HTR-8/SVneo (cell line): ENCODE measurements around the gene ADAM12.
"Not testable (repeated sequence)": the region's sequence is repeated elsewhere in the genome, so short reads cannot be mapped to it uniquely, and the experiment has no call there.

Source experiments
- DNase-seq: peaks from one replicate; pipeline ENCODE4 v3.0.0; 2011; ENCODE audit warnings: low spot score, mixed read lengths; ENCODE audit not compliant: insufficient read length
- FAIRE-seq: peaks from 2 replicates; lab custom pipeline; 2011; peaks lifted over from hg19 to GRCh38; lab: Jason Lieb, UNC

The ADAM12 gene

DNA sequence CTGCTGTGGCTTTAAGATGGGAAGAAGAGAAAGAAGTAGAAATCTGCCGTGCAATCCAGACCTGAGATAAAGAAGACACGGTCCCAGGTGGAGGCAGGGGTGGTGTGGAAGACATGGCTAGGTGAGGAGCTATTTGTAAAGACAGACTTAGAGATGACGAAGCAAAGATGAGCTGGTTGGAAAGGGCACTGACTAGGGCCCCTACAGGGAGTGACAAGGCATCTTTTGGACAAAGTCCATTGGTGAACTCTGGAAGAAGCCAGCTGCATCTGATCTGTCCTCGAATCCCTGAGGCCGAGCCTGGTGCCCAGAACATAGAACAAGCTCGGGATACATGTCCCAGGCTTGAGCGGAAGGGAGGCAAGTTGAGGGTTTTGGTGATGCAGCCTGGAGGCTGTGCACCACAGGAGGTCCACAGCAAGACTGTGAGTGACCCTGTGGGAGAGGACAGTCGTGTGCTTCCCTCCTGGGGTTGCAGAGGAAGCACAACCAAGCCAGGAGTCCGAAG is 191.2 kb downstream of the ADAM12 start:
- FAIRE-seq (no peak), DNase-seq (no peak)

- FAIRE-seq (no peak), DNase-seq (no peak)
Observed at GRCh38 chr10:126196281-126196680, 192.0 kb downstream of the ADAM12 start.

DNA sequence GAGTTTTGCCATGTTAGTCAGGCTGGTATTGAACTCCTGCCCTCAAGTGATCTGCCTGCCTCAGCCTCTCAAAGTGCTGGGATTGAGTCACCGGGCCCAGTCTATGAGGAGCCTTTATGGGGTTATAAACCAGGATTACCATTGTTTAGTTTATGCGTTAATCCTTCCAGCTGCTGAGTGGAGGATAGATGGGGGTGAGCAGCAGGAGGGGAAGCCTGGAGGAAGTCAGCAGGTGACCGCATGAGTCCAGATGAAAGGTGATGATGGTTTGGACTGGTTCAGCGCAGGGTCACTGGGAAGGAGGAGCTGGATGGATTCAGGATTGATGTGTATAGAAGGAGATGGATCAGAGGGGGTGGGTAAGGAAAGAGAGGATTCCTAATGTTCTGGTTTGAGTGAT is 197.1 kb downstream of the ADAM12 start:
- DNase-seq (no peak), FAIRE-seq (no peak)

GRCh38 chr10:126188679-126189200 is 199.5 kb downstream of the ADAM12 start:
- DNase-seq (no peak), FAIRE-seq (no peak)

DNA sequence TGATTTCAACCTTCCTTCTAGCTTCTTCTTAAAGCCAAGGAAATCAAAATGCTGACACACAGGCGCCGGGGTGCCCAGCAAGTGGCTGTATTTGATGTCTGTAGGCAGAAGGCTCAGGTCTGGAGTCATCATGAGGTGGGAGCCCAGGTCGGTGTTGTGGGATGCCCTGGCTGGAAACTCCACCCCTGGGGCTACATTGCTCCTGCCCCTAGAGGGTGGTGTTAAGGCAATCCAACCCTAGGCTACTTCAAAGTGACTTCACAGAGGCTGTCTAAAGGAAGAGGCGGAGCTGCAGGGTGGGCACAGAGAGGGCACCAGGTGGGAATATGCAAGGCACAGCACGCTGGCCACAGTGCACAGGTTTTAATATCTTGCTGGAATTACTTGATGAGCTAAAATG is 200.9 kb downstream of the ADAM12 start:
- DNase-seq (no peak), FAIRE-seq (no peak)

DNA sequence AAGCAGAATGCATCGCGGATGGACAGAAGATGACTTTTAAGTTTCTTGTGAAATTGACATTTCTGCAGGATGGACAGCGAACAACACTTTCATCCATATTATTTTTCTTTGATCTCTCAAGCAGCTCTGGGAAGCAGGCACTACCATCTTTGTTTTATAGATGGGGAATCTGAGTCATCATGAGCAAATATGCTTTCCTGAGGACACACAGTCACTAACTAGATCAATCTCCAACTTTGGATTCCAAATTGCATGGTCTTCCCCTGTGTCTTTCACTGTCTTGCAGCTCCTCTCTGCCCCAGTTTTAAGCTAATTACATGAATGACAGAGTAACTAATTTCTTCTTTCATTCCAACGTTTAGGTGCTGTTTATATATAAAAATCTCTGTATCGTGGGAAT is 201.5 kb downstream of the ADAM12 start:
- DNase-seq (no peak), FAIRE-seq (no peak)

- DNase-seq: no peak
- FAIRE-seq: no peak
Observed at GRCh38 chr10:126185676-126186447, 202.4 kb downstream of the ADAM12 start.

GRCh38 chr10:126181626-126182025 is 206.7 kb downstream of the ADAM12 start:
- DNase-seq (no peak), FAIRE-seq (no peak)

GRCh38 chr10:126179637-126180036 is 208.6 kb downstream of the ADAM12 start:
- FAIRE-seq: no peak
- no peak for DNase-seq

DNA sequence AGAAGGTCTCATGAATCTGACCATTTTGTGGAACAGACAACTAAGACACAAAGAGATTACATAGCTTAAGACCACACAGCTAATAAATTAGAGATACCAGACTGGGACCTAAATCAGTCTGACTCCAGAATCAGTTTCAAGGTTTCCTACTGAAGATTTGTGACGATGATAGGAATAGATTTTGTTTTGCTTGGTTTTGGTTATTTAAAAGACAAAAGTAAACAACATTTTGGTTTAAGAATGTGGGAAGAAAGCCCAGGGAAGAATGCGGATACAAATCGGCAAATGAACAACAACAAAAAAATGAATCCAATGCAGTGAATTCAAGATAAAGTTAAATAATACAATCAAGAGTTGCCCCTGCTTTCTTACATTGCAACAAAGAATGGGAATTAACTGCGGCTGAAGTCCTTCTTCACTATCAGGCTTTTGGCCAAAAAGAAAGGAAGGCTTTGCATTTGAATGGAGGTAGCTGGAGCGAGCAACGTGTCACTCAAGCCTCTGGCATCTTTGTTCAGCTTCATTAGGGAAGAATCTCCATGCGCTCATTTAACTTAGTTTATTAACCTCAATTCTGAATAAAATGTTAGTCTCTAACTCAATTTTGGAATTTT is 210.8 kb downstream of the ADAM12 start:
- no peak for DNase-seq
- no peak for FAIRE-seq

DNA sequence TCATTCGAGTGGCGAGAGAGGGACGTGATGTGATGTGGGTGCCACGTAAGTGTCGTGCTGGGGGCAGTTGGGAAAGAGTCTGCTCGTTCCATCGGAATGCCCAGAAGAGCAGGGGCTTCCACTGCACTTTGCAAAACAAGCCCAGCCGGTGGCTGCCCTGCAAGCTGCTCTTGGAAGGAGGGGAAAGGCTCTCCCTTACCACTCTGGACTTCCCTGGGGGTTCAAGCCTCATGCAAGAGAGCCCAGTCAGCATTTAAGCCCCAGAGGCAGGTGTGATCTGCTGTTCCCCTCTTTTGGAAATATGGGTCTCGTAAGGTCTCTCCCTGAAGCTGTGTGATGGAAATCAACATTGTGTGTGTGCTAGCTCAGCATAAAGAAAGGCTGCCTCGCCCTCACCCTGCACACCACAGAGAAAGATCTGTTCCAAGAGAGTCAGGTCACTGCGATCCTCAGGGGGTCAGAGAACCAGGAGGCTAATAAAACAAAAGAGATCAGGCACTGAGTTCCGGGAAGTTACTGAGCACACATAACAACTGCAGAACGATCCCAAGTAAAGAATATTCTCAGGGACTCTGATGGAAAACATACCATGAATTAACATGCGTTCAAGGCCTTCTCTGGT is 212.5 kb downstream of the ADAM12 start:
- FAIRE-seq (no peak), DNase-seq (no peak)

DNA sequence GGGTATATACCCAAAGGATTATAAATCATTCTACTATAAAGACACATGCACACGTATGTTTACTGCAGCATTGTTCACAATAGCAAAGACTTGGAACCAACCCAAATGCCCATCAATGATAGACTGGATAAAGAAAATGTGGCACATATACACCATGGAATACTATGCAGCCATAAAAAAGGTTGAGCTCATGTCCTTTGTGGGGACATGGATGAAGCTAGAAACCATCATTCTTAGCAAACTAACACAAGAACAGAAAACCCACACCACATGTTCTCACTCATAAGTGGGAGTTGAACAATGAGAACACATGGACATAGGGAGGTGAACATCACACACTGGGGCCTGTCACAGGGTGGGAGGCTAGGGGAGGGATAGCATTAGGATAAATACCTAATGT is 215.5 kb downstream of the ADAM12 start:
- not testable (repeated sequence) for DNase-seq

GRCh38 chr10:126171555-126171954 is 216.7 kb downstream of the ADAM12 start:
- FAIRE-seq (no peak), DNase-seq (no peak)

More for the DNA sequence above, 215.5 kb downstream of the ADAM12 start:
- FAIRE-seq: not testable (repeated sequence)

- FAIRE-seq (no peak), DNase-seq (no peak)
Observed at GRCh38 chr10:126170776-126171175, 217.5 kb downstream of the ADAM12 start.

DNA sequence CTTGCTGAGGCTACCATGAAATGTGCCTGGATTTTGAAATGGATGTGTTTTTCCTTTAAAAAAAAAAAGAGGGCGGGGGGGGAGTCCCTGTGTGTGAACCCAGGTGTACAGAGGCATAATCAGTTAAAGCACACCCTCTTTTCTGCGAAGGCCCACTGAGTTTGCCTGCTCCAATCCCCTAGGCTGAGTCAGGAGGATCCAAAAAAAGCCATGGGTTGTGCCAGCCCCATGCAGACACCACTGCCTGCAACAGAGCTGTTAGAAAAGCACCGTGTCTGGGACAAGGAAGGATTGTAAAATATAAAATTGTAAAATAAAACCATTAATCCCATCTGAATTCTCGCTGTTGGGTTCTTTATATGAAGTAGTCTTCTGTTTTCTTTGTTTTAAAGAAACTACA is 217.9 kb downstream of the ADAM12 start:
- no peak for DNase-seq
- FAIRE-seq: no peak

DNA sequence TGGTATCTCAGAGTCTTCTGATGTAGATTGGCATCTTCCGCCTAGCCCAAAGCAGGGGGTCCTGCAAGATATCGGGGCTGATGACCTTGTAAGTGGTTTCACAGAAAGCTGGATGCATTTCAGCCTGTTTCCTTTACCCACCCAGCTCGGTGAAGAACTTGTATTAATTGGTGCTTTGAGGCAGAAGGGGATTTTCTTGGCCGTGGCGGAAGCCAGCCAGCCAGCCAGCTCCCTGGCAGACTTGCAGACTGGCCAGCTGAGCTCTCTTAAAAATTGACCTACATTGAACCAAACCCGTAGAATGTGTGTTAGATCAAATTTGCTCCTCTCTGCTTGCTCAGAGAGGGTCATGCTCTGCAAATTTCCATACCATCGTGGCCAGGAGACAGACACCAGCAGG is 218.4 kb downstream of the ADAM12 start:
- no peak for DNase-seq
- no peak for FAIRE-seq

- FAIRE-seq (no peak), DNase-seq (no peak)
Observed at GRCh38 chr10:126166797-126167196, 221.5 kb downstream of the ADAM12 start.

GRCh38 chr10:126165874-126166273 is 222.4 kb downstream of the ADAM12 start:
- DNase-seq: no peak
- no peak for FAIRE-seq

GRCh38 chr10:126163506-126163905 is 224.8 kb downstream of the ADAM12 start:
- no peak for DNase-seq
- no peak for FAIRE-seq

DNA sequence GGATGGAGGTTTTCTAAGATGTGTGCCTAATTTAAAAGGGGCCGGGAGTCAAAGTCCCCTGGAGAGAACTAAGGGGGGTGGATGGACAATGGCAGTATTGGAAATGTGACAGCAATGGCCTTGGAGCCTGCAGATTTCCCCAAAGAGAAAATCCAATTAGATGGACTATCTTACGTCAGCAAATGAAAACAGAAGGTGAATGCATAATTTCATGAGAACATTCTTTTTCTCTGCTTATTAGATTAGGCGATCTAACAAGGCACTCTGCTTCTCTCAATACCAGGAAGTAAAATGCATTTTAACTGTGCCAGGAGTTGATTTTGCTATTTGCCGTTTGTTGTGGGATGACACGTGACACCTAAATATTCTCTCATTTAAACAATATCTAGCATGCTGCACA is 226.6 kb downstream of the ADAM12 start:
- no peak for DNase-seq
- no peak for FAIRE-seq
